ENCODE measurements around the gene GRK1.

DNA sequence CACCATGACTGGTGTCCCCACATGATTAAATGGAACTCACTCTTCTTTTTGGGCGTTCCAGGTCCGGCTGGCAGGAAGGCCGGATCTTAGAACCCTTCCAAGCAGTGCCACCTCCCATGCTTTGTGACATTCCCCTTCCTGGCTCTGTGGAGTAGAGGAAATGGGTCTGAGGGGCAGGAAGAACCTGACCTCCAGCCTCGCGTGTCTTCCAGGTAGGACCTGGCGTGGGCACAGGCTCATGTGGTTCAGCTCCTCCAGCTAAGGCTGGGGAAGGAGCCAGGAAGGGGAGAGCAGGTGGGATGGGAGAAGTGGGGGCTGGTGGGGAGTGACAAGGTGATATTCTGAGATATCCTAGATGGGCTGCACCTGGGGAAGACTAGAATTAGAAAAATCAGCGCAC, 94.1 kb downstream of the GRK1 start:
- TF ChIP-seq YY1 (IDR thresholded peaks at IDR 0.05; ENCODE audit: insufficient read depth, insufficient read length) (no peak), ZNF274 (IDR thresholded peaks at IDR 0.05; ENCODE audit: low read depth, low read length) (no peak), SUZ12 (IDR thresholded peaks at IDR 0.05; ENCODE audit: extremely low read depth, insufficient read depth, insufficient read length) (no peak)
